Jurkat, Clone E6-1 (cell line): Measurements from ENCODE around the gene THEM4.
A peak's percentile ranks its signal among the peaks of the same experiment; 100 is the strongest.

Experiments
- DNase-seq: peaks from one replicate; pipeline ENCODE4 v3.0.0-alpha.2; 2011; ENCODE audit warnings: low read depth, low spot score
- H3K4me3 ChIP-seq: 2 replicates; pipeline ENCODE4 v1.5.1; 2011; ENCODE audit warnings: mild to moderate bottlenecking, low read length, control low read depth, moderate library complexity

THEM4 gene

GRCh38 chr1:151828921-151829320 is 80.4 kb downstream of the THEM4 start:
- H3K4me3 ChIP-seq, result peak overlapping the region; percentile 34
- peak; percentile 65 for DNase-seq

- DNase-seq, result no peak
- peak overlapping the region; percentile 34 for H3K4me3 ChIP-seq
Observed at GRCh38 chr1:151827853-151828252, 81.5 kb downstream of the THEM4 start.

- H3K4me3 ChIP-seq, result peak overlapping the region; percentile 56
- DNase-seq, result peak; percentile 86
Observed at GRCh38 chr1:151825751-151826660, 83.3 kb downstream of the THEM4 start.

GRCh38 chr1:151825204-151825603 is 84.1 kb downstream of the THEM4 start:
- DNase-seq, result no peak
- peak overlapping the region; percentile 56 for H3K4me3 ChIP-seq
